ENCODE measurements around the gene ARMC12.
"Not testable (repeated sequence)": the region's sequence is repeated elsewhere in the genome, so short reads cannot be mapped to it uniquely, and the experiment has no call there.

The ARMC12 gene, protein sequence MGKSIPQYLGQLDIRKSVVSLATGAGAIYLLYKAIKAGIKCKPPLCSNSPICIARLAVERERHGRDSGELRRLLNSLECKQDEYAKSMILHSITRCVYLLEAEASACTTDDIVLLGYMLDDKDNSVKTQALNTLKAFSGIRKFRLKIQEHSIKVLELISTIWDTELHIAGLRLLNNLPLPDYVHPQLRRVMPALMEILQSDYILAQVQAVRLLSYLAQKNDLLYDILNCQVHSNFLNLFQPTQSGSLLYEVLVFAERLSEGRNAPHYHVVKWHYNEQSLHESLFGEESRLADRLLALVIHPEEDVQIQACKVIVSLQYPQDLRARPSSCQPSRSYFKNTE

DNA sequence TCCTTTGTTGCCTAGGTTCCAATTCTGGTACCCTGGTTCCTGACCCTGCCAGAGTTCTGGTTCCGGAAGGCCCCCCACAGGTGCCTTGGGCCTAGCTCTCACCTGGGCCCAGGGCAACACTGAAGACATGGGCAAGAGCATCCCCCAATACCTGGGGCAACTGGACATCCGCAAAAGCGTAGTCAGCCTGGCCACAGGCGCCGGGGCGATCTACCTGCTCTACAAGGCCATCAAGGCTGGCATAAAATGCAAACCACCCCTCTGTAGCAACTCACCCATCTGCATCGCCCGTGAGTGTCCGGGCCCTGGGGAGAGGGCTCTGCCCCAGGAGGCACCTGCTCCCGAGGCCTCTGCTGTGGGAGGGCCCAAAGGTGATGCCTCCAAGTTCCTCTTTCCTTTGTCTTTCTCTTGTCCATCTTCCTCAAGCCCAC is at the start of gene ARMC12:
TSS of gene ARMC12 (plus strand) at position 51 of the 431 bp plus-strand sequence. CDS start at position 128, 77 bp downstream.
- no peak for DNase-seq (ENCODE audit: low spot score)

DNA sequence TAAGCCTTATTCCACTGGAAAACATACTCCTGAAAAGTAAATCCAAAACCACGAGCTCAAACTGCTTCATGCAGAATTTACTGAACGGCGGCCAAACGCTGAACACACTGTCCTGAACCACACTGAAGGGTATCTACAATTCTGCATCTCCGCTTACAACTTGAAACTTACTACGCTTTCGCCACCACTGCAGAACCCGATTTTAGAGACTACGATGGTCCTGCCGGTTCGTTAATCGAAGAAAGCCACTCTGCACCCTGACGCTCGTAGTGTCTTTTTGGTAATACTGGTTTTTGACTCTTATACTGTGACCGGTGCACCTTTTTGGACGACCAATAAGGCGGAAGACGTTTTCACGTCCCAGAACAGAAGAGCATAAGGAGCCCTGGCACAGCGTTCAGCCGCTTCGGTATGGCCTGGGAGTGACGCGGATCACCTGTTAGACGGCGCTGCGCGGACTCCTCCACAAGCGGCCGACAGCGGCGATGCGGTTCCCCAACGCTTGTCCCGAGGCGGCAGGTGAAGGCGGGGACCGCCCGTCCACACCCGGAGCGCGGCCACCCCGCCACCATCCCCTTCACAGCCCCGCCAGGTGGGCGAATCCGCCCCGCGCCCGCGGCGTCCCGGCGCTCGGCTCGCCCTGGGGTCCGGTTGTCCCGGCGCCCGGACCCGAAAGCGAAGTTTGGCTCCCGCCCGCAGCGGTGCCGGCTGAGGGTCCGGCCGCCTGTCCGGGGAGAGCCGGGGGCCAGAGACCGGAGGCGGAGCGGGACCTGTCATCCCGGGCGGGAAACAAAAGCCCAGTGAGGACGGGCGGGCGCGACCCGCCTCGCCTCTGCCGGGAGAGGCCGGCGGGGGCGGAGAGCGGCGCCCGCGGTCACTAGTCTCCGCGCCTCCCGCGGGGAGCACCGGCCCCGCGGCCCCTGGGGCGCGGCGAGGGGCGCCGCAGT is 48.9 kb upstream of the ARMC12 start:
- DNase-seq (ENCODE audit: low spot score) = peak; percentile 78

DNA sequence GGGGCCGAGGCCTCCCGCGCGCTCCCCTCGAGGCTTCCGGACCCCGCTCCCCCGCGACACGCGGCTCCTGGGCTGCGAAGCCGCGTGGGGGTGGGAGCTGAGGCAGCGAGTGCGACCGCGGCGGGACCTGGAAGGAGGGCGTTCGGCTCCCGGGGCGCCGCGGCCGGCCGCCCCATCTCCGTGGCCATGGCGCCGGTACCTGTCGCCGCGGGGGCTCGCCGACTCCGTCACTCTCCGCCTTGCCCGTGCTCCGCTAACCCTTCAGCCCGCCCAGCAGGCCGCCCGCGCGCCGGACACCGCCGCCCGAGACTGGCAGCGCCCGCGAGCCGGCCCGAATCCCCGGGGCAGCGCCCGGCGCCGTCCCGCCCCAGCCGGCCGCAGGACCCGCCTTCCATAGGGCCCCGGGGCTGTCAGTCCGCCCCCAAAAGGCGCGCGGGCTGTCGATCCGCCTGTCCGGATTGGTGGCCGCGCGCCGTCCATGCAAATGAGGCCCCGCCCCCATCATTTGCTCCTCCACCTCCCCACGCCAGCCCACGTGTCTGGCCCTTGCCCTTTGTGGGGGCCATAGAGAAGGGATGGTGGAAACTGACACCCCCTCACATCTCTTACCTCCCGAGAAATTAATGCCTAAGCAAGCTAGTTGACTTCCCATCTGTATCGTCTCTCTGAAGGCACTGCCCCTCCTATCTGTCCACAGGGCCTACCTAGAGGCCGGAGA is 48.1 kb upstream of the ARMC12 start, which contains the start of gene FKBP5:
TSS of gene FKBP5 (minus strand) at position 311 of the 718 bp plus-strand sequence. CDS start 46,091 bp downstream, outside the sequence.
- peak; percentile 95 for DNase-seq (ENCODE audit: low spot score)

DNA sequence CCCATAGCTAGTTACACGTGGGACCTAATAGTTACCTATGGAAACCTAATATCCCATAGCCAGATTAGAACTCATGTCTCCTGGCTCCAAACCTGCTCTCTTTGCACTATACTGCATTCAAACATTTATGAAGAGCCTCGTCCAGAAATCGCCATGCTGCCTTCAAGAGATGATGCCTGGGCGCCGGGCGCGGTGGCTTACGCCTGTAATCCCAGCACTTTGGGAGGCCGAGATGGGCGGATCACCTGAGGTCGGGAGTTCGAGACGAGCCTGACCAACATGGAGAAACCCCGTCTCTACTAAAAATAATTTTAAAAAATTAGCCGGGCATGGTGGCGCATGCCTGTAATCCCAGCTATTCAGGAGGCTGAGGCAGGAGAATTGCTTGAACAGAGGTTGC is 46.8 kb upstream of the ARMC12 start:
- not testable (repeated sequence) for DNase-seq (ENCODE audit: low spot score)

DNA sequence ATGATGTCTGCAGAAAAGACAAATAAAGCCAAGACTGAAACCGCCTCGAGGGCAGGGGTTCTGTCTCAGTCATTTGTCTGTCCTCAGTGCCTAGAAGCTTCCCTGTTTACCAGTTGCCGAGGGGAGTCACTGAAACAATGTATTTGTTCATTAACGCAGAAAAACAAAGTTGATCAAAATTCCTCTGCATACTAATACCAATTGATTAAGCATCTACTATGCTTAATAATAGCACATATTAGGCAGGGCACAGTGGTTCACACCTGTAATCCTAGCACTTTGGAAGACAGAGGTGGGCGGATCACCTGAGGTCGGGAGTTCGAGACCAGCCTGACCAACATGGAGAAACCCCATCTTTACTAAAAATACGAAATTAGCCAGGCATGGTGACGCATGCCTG is 46.3 kb upstream of the ARMC12 start:
- DNase-seq (ENCODE audit: low spot score) = no peak

DNA sequence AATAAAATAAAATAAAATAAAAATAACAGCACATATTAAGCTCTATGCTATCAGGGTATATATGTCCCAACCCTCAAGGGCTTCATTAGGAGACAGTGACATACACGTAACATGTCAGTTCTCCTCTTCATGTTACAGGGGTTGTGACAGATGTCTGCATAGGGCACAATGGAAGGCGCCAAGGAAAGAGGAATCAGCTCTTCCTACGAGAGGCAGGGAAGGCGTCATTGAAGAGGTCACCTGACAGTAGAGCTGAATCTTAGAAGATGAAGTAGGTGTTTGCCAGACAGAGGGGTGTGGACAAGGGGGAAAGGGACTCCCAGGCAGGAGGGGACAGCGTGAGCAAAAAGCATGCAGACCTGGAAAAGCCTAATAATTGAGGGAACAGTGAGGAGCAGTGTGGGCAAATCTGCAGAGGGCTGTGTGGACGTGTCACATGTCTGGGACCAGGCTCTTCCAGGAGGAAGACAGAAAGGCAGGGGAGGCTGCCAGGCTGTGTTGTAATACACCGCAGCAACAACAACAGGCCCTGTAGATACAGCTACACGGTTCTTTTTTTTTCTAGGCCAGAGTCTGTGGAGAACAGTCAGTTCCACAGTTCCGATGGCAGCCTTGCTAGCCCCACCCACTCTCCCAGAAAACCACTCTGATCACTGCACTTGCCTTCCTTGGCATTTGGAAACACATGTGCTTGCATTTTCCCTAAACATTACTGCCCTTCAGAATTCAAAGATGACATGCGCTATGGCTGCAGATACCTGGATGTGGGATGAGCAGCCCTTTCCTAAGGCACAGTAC is 45.6 kb upstream of the ARMC12 start:
- DNase-seq (ENCODE audit: low spot score) = no peak

DNA sequence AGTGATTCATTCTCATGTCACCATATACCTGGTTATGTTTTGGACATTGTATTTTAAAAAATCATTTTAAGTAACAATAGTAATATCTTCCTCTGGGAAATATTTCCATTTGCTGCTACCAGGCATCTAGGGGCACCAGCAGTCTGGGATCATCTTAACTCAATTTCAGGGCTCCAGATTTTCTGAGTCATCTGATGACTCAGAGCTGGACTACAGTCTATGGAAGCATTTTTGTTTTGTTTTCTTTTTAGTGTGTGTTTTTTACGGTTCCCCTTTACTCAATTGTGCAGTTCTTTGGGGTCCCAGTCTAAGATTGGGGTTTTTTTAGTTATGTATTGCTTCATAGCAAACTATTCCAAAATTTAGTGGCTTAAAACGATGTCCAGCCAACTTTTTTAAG is 42.4 kb upstream of the ARMC12 start:
- DNase-seq (ENCODE audit: low spot score) = no peak

DNA sequence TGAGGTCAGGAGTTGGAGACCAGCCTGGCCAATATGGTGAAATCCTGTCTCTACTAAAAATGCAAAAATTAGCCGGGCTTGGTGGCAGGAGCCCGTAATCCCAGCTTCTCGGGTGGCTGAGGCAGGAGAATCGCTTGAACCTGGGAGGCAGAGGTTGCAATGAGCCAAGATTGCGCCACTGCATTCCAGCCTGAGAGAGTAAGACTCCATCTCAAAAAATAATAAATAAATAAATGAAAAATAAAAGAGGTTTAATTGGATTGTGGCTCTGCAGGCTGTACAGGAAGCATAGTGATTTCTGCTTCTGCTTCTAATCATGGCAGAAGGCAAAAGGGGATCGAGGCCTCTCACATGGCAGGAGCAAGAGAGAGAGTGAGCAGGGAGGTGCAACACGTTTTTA is 38.4 kb upstream of the ARMC12 start:
- DNase-seq (ENCODE audit: low spot score) = not testable (repeated sequence)

DNA sequence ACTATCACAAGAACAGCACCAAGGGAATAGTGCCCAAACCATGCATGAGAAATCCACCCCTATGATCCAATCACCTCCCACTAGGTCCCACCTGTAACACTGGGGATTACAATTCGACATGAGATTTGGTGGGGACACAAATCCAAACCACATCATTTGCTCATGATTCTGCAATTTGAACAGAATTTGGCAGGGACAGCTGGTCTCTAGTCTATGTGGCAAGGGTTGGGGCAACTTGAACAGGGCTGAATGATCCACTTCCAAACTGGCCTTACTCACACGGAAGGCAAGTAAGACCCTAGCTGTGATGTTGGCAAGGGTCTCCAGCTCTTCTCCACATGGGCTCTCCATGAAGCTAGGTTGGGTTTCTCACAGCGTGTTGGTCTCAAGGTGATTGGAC is 38.0 kb upstream of the ARMC12 start:
- no peak for DNase-seq (ENCODE audit: low spot score)

DNA sequence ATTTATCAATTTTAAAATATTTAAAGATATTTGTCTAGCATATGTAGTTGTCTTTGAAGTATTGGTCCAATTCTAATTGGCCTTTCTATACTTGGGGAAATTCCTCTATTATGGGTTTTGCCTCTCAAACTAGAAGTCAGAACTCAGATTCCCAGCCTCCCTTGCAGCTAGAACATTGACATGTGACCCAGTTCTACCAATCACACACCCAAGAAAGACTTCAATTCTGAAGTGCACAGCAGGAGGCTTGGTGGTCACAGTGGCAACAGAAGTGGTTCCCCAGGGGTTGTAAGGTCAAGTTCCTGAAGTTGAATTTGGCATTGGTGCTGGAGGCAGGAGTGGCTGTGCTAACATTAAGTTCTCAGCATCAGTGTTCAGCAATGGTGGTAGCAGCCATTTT is 33.3 kb upstream of the ARMC12 start:
- DNase-seq (ENCODE audit: low spot score) = no peak

DNA sequence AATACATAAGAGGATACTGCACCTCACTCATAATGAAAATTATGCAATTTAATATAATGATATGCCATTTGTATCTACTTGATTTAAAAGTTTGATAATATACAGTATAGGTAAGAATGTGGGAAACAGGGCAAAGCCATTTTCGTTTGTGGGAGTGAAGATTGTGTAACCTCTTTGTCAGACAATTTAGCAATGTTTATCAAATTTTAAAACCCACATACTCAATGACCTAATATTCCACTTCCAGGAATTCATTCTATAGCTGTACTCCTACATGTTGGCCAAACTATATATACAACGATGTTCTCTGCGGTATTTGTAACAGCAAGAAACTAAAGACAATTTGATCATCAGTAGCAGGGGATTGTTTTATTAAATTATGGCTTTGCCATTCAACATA is 30.4 kb upstream of the ARMC12 start:
- no peak for DNase-seq (ENCODE audit: low spot score)

DNA sequence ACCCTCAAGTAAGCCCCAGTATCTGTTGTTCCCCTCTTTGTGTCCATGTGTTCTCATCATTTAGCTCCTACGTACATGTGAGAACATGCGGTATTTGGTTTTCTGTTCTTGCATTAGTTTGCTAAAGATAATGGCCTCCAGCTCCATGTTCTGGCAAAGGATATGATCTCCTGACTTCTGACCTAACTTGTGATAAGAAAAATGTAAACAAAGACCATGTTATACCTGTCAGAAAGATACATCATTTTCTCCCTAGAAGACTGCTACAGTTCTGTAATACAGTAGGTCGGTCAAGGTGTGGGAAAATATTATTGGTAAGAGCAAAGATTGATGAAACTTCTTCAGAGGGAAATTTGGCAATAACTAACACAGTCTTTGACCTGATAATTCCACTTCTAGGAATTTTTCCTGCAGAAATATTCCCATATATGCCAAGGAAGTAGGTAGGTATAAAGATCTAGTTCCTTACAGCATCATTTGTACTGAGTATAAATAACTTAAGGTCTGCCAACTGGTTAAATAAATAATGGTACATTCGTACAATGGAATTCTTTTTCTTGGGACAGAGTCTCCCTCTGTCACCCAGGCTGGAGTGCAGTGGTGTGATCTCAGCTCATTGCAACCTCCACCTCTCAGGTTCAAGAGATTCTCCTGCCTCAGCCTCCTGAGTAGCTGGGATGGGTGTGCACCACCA is 29.0 kb upstream of the ARMC12 start:
- no peak for DNase-seq (ENCODE audit: low spot score)

DNA sequence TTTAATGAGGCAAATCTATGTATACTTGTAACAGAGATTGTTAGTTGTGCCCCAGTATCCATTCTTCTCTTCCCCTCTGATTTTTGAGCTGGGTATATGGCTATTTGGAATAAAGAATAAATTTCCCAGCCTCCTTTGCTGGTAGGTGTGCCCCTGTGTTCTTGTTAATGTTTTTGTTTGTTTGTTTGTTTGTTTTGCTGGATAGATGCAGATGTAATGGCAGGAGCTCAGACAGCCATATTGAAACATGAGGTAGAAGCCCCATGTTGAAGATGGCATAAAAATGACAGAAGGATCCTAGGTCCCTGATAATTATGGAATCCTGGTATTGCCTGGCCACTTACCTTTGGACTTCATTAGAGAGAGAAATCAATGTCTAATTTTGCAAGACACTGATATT is 28.2 kb upstream of the ARMC12 start:
- no peak for DNase-seq (ENCODE audit: low spot score)

DNA sequence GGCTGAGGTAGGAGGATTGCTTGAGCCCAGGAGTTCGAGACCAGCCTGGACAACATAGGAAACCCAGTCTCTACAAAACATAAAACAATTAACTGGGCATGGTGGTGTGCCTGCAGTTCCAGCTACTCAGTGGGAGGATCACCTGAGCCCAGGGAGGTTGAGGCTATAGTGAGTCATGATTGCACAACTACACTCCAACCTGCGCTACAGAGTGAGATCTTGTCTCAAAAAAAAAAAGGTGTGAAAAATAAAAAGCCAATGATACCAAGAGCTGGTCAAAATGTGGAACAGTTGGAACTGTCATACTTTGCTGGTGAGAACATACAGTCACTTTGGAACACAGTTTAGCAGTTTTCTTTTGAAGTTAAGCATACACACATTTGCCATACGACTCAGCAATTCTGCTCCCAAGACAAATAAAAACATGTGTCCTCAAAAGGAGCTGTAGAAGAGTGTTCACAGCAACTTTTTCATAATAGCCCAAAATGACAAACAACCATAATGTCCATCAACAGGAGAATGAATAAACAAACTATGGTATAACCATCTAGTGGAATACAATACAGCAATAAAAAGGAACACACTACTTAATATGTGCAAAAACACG is 26.5 kb upstream of the ARMC12 start:
- no peak for DNase-seq (ENCODE audit: low spot score)

DNA sequence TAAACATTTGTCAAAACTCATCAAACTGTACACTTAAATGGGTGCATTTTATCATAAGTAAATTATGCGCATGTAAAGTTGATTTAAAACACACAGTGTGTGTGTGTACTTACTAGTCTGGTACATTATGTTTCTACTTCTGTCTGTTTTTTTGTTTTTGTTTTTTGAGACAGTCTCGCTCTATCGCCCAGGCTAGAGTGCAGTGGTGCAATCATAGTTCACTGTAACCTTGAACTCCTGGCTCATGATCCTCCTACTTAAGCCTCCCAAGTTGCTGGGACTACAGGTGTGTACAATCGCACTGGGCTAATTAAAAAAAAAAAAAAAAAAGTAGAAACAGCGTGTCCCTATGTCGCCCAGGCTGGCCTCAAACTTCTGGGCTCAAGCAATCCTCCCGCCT is 25.1 kb upstream of the ARMC12 start:
- no peak for DNase-seq (ENCODE audit: low spot score)

DNA sequence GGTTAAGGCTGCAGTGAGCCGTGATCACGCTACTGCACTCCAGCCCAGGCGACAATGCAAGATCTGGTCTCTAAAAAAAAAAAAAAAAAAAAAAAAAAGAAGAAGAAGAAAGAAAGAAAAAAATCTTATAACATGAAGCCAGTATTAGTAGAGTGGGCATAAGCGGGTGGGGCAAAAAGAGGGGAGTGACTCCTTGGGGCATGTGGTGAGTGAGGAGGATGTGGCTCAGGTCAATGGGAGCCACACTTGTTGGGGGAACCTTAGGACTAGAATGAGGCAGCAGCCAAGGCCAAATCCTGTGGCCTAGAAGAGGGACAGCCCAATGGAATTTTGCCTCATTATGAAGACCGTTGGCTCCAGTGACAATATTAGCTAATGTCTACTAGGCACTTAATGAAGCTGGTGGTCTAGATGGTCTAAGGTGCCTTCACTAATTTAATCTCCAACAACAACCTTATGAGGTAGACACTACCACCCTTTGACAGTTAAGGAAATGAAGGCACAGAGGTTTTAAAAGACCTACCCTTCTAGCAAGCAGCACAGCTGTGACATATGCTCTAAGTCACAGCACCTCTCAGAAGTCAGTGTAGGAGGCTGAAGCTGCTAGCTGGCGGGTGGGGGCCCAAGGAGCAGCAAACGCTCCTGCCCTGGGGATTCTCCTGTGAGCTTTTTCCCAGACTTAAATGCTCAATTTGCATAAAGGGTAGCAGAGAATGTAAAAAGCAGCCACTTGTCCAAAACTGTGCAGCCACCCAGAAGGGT is 23.6 kb upstream of the ARMC12 start:
- no peak for DNase-seq (ENCODE audit: low spot score)

DNA sequence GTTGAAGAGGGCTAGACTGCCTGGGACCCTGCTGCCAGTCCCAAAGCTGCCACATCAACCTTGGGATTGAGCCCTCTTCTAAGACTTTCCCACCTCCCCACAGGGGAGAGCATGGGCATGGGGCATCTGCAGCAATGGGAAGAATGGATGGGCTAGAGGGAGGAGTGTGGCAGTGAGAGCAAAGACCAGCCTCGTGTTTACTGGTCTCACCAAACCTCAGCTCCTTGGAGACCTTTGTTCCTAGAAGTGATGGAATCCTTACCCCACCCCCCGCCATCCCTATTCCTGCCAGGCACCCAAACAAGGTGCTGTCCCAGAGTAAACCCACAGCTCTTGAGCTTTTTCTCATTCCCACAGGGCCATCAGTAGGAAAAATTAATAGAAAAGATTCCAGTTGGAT is 20.0 kb upstream of the ARMC12 start:
- DNase-seq (ENCODE audit: low spot score) = no peak

DNA sequence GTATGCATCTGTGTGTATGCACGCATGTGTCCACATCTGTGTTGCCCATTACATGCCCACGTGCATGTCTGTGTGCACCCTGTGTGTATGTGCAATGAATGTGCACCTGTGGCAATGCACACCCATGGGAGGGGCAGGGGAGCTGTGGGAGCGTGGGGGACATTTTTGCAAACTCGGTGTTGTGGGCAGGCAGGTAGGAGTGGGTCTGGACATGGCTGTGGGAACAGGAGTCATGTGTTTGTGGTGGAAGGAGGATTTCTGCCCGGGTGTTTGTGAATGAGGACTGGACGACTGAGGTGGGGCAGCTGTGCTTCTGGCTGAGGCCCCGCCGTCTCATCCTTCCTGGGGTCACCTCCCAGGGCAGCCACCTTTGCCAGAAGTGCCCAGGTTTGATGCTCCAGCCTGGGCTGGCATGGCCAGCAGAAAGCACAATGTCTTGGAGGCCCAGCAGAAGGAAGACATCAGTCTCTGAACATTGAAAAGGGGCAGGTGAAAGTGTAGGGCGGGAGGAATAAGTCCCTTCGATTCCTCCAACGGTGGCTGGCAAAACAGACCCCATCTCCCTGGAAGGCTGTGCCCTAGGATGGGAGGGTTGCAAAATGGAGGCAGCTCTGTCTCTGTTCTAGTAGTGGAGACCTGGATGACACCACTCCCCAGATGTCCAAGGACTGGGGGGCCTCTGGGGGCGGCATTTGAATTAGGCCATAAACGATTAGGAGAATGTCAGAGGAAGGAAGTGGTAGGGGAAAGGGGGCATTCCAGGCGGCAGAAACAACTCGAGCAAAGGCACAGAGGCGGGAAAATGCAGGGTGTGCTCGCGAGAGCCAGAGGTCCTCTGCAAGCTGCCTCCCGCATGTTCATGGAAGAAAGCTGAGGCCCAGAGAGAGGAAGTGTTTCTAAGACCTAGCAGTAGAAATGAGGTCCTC is 19.1 kb upstream of the ARMC12 start:
- DNase-seq (ENCODE audit: low spot score) = no peak

DNA sequence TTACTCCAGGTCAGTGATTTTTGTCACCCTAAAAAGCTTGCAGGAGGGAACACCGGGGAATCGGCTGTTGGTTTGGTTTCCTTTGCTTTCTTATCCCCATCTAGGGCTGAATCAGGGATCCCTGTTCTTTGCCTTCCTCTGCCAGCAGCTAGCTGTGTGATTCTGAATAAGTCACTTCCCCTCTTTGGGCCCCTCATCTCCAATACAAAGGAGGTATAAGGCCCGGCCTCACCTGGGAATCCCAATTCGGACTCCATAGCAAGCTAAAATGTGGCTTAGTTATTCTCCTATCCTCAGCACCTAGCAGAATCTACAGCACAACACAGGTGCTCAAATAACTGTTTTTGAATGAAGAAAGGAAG is 18.5 kb upstream of the ARMC12 start:
- no peak for DNase-seq (ENCODE audit: low spot score)

All from ecto neural progenitor cell (in vitro differentiated cells).